GM19043 (cell line): ENCODE measurements around the gene KANTR.
"Not testable (repeated sequence)": the region's sequence is repeated elsewhere in the genome, so short reads cannot be mapped to it uniquely, and the experiment has no call there.

Experiments used
- ATAC-seq: cut with Tn5 transposase; IDR thresholded peaks from one replicate; pipeline ENCODE4 v1.9.1; 2021; ENCODE audit warnings: low read depth; ENCODE audit not compliant: unreplicated experiment

Gene KANTR

DNA sequence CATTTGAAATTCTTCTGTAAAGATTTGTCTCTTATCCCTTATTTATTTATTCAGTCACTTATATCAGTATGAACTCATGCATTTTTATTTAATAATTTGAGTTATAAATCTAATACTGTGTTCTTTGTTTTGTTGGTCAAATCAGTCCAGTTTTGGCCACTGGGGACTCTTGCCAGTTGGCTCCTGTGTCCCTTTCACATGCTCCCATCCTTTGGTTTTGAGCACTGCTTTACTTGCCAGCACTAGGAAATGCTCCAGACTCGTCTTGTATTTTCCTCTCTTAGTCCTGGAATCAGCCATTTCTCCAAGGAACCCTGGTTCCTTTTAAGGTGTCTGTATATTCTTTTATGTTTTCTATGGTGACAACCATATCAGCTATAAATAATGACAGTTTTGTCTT is 28.1 kb downstream of the KANTR start:
- ATAC-seq: no peak

DNA sequence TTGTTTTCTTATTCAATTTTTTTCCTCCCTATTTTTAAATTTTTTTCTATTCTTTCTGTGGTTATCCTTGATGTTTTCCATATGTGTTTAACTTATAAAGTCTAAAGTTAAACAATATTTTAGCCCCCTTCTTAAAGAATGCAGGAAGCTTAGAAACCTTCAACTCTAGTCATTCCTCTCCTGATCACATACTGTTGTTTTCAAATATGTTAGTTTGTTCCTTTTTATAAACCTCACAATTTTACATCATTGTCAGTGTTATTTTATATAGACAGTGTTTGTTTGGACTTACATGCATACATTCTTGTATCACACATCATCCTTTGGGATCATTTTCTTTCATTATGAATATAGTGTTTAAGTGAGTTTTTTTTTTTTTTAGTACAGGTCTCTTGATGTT is 31.6 kb downstream of the KANTR start:
- ATAC-seq: no peak

DNA sequence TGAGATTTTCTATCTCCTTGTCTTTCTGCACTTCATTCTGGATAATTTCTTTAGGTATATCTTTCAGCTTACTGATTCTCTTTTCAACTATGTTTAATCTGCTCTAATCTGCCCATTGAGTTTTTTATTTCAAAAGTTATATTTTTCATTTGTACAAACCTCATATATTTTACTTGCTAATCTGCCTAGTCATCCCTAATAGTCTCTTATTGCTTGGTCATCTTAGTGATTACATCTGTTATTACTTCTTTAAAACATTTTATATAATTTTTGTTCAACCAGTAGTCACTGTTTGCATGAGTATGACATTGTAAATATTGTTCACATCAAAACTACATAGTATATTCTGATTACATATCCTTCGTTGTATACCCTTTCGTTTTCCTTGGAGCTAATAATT is 32.4 kb downstream of the KANTR start:
- no peak for ATAC-seq

DNA sequence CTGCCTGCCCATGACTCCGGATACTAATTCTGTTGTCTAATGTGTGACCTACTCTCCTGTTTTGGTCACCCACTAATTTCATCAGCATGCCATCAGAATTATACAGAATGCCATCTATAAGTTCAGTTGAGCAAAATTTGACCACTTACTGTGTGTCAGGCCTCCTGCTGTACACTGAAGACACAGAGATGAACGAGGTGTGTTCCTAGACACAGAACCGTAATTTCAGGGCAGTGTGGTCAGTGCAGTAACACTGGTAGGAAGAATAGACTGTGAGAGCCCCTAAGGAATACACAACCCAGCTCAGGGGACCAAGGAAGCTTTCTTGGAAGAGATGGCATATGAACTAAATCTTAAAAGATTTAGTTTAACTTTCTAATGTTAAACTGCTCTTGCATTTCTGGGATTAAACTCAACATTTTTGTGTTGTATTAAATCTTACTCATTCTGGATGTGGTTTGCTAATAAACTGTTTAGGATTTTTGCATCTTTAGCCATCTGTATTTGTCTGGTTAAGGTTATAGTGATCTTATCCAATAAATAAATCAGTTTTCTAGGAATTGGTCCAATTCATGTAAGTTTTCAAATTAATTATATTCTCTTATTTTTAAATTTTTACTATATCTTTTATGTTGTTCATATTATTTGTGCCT is 34.3 kb downstream of the KANTR start:
- no peak for ATAC-seq

DNA sequence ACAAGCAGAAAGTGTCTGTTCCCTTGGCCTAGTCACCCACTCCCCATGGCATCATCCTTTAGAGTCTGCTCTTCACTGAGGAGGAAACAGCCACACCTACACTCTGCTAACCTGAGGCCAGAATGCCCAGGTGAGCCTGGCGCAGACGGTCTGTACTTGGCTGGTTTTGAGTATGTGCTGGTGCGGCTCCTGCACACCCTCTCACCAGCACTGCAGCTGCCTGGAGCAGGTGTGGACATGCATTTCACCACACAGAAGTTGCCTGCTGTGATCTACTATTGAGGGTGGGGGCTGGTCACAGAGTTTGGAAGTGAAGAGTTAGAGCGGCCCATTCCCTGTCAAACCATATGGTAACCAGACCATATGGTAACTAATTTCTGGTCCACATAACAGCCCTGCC is 39.5 kb downstream of the KANTR start:
- no peak for ATAC-seq

DNA sequence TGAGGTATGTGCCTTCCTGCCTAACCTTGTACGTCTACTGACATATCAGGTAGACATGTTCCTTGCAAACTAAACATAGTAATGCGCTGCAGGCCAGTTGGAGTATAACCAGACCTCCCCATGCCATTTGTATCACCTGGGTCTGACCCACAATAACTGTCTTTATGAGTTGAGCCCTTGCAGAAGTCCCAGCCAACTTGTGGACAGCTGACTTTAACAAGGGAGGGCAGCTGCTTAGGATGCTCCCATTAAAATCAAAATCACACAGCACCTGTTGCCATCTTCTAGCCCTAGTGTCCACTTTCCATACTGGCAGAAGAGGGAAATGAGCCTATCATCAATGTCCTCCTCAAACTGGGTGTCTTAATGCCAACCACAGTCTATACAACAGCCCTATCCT is 41.6 kb downstream of the KANTR start:
- ATAC-seq: no peak

DNA sequence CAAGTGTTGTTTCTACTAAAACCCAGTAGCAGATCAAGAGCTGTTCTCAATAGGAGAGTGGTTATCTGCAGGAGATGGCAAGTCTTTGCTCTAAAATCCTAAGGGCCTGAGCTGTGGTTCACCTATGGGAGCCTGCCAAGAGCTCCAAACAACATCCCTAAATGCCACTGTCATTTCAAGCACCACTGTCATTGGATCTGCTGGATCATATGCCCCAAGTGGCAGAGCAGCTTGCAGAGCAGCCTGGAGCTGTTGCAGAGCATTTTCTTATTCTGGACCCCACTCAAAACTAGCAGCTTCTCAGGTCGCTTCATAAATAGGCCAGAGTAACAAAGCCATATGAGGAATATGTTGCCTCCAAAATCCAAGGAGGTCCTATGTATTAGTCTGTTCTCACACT is 59.6 kb downstream of the KANTR start:
- ATAC-seq: no peak

DNA sequence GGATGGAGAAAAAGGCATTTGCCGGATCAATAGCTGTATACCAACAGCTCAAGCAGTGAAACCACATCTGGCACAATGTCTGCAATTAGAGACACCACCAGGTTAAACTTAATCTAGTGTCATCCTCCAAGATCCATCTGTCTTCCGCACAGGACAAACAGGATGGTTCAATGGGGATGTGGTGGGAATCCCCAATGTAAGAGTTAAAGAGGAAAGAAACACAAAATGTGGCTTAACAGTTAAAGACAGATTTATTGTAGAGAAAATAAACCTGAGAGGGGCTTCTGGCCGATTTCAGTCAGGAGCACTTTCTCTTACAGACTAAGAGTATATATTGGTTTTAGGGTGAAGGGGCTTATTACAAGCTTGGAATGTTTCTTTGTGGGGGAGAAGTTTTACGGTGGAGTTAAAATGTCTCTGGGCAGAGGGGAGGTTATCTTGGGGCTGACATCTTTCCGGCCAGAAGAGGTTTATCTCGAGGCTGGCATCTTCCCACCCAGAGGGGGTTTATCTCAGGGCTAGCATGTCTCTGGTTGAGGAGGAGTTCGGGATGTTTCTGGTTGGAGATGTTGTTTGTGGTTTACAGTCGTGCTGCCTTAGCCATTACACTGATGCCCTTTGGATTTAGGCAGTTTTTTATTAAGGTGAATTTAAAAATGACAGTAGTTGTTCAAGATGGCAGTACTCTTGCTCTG is 61.7 kb downstream of the KANTR start:
- ATAC-seq: no peak

DNA sequence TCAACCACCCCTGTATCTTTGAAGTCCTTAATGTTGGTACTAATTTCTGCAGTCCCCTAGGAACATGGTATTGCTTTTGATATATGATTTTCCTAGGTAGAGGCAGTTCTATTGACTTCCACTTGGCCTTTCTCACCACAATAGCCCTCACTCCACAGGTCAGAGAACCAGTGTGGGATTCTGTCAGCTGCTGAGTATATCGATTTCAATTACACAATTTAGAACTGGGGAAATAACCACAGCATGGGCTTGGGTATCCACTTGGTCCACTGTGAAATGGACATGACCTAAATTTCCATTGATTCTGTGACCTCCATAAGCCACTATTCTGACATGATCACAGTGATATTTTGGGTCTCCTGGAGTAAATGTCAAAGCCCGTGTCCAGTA is 62.3 kb downstream of the KANTR start:
- no peak for ATAC-seq

DNA sequence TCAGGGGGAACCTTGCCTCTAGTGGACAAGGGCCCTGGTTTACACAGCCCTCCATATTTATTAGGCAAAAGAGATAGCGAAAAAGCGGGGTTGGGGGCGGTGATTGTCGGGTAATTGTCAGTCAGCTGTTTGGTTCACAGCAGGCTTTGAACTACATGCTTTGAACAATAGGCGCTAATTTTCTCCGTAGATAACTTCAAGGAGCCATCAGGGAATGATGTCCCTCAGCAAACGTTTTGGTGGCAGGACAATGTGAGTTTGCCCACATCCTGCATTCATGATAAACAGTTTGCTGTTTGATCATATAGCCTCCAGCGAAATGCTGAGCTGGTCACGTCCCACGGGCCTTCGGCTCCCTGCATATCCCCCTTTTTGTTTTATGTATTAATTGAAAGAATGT is 65.2 kb downstream of the KANTR start:
- no peak for ATAC-seq

DNA sequence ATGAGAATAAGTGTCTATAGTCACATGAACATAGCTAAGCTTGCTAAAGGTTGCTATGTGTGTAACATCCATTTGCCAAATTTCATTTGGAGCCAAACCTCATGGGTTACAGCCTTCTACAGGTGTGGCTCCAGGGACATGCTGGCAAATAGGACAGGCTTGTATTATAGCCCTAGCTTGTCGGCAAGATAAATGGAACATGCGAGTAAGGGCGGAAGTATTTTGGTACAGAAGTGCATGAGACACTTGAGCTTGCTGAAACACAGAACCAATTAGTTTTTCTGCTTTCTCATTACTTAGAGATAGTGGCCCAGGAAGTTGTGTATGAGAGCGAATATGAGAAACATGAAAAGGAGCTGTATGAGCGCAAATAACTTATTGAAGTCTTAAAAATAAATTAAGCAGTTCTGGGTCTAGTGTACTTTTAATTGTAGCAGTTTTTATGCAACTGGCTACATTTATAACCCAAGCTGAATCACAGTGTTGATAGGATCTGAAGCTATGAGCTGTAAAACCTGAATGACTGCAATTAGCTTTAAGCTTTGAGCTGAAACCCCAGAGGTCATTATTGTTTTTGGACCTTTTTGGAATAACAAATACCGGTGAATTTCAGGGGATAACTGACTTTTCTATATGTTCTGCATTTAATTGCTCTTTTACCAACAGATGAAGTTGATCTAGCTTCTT is 66.5 kb downstream of the KANTR start:
- no peak for ATAC-seq

DNA sequence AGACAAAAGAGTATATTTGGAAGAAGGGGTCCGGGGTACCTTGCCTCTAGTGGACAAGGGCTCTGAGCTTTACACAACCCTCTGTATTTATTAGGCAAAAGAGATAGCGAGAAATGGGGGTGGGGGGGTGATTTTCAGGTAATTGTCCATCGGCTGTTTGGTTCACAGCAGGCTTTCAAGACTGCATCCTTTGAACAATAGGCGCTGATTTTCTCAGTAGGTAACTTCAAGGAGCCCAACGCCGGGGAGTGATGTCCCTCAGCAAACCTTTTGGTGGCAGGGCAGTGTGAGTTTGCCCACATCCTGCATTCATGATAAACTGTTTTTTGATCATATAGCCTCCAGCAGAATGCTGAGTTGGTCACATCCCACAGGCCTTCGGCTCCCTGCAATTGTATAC is 69.5 kb downstream of the KANTR start:
- no peak for ATAC-seq

DNA sequence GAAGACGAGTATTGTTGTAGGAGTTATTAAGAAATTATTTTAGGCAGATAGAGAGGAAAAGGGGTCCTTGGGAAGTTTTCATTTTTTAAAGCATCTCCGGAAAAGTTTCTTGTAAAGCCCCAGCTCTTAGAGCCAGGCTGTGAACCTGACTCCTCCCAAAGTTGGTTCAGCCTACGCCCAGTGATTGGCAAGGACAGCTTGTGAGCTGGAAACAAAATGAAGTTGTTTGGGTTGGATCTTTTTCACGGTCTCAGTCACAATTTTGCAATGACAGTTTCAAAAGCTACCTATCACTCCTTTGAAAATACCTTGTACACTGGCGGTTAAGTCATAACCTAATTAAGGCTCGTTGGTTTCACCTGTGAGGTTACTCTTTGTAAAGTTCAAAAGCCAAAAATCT is 70.6 kb downstream of the KANTR start:
- not testable (repeated sequence) for ATAC-seq

DNA sequence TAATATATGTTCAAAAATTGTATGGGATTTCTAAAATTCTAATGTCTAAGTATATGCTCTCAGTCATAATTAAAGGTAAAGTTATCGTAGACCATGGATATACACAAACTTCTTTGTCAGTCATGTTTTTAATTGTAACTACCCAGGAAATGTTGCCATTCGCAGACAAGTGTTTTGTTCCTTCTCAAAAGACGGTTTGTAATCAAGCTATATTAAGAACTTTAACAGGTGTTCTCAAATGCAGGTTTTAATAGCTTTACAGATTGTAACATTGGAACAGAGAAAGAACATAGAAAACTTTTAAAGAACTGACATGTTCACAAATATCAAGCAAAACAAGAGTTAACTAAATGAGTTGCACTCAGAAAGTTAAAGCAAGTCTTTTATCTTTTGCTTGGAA is 72.2 kb downstream of the KANTR start:
- no peak for ATAC-seq

DNA sequence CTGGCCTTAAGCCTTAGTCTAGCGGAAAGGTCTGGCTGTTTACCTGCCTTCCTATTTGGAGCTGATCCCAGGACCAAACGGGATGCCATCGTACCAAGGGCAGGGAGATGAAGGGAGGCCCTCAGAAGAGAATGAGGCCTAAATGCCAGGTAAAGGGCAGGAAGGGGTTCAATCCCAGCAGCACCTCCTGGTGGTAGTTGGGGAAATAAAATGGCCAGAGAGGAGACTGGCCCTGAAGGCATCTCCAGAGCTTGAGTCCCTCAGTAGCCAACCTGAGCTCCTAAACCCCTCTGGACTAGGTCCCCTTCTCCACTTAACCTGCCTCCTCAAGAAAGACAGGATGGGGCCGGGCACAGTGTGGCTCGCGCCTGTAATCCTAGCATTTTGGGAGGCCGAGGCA is 77.4 kb downstream of the KANTR start:
- no peak for ATAC-seq
